Activated CD4-positive, alpha-beta T cell treated with anti-CD3 and anti-CD28 coated beads, Interleukin-2, amount 10 ng/mL, durations not matched to agents 7 days and 5 days (primary cell): ENCODE results near the gene ANKMY1. TPM values are rescaled to one million over a fixed set of nuclear protein-coding genes. Genes with fewer than 3 reads are reported as not detected.
"Not testable (repeated sequence)": the region's sequence is repeated elsewhere in the genome, so short reads cannot be mapped to it uniquely, and the experiment has no call there.

Experiments
- CTCF ChIA-PET: fragments of 350-600 bp; sonication (Branson Sonifier 250); formaldehyde crosslinking; loops from one replicate; lab custom pipeline; 2021; ENCODE audit warnings: antibody characterized with exemption; lab: Charles Lee
- POLR2A ChIA-PET: fragments of 350-600 bp; sonication (Branson Sonifier 250); formaldehyde crosslinking; loops from one replicate; lab custom pipeline; 2021; ENCODE audit warnings: antibody characterized with exemption; lab: Charles Lee
- DNase-seq: peaks from one replicate; pipeline ENCODE4 v3.0.0-alpha.2; 2020
- H3K27ac Mint-ChIP-seq: one replicate; pipeline ENCODE4 v1.8.0; 2021; ENCODE audit warnings: mild to moderate bottlenecking, moderate library complexity, mixed read lengths
- H3K27me3 Mint-ChIP-seq: one replicate; pipeline ENCODE4 v1.8.0; 2021; ENCODE audit warnings: mixed read lengths
- H3K36me3 Mint-ChIP-seq: one replicate; pipeline ENCODE4 v1.8.0; 2021; ENCODE audit warnings: low read depth, mixed read lengths
- H3K4me1 Mint-ChIP-seq: one replicate; pipeline ENCODE4 v1.8.0; 2021; ENCODE audit warnings: mixed read lengths
- H3K4me3 Mint-ChIP-seq: one replicate; pipeline ENCODE4 v1.8.0; 2021; ENCODE audit warnings: mild to moderate bottlenecking, moderate library complexity, mixed read lengths
- H3K9me3 Mint-ChIP-seq: one replicate; pipeline ENCODE4 v1.8.0; 2021; ENCODE audit warnings: mixed read lengths
- total RNA-seq, 2 experiments: library from RNA; stranded (reverse); gene quantifications; one replicate each; pipeline ENCODE4 v1.2.3, GENCODE V29; 2021

The ANKMY1 gene
- total RNA-seq, 2 experiments from 2014 or later: 38.5 to 39.5 TPM

DNA sequence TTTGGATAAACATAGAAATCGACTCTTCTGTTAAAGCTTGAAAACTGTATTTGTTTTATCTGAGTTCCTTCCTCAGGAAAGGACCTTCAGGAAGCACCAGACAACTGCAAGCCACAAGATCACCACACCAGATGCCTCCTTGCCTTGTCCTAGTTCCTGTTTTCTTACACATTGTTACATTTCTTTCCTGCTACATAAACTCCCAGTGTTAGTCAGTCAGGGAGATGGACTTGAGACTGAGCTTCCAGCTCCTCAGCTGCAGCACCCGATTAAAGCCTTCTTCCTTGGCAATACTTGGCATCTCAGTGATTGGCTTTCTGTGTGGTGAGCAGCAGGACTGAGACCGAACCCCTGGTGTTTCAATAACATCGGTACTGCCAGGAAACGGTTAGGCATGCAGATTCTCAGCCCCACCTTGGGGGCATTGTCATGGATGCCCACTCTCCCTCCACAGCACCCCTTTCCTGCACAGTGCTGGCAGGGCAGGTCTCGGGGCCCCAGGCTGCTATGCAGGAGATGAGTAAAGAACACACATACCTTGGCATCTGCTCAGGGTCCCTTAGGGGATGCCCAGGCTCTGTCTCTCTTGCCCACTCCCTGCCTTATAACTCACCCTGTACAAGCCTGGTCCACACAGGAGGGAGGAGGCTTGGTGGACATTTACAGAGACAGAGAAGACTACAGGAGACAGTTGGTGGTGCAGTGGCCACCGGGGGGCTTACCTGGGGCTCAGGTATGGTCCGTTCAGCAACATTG lies 32.6 kb downstream of the ANKMY1 start:
- ChIA-PET CTCF (no interaction called here), POLR2A (no interaction called here)
- Mint-ChIP-seq H3K27ac (no peak overlapping the region), H3K4me1 (peaks cover 3% of the 10 kb centered on the region), H3K27me3 (peaks cover 4% of the 10 kb centered on the region), H3K36me3 (peaks cover 78% of the 10 kb centered on the region), H3K9me3 (peaks cover 46% of the 10 kb centered on the region), H3K4me3 (no peak overlapping the region)
- DNase-seq: no peak

DNA sequence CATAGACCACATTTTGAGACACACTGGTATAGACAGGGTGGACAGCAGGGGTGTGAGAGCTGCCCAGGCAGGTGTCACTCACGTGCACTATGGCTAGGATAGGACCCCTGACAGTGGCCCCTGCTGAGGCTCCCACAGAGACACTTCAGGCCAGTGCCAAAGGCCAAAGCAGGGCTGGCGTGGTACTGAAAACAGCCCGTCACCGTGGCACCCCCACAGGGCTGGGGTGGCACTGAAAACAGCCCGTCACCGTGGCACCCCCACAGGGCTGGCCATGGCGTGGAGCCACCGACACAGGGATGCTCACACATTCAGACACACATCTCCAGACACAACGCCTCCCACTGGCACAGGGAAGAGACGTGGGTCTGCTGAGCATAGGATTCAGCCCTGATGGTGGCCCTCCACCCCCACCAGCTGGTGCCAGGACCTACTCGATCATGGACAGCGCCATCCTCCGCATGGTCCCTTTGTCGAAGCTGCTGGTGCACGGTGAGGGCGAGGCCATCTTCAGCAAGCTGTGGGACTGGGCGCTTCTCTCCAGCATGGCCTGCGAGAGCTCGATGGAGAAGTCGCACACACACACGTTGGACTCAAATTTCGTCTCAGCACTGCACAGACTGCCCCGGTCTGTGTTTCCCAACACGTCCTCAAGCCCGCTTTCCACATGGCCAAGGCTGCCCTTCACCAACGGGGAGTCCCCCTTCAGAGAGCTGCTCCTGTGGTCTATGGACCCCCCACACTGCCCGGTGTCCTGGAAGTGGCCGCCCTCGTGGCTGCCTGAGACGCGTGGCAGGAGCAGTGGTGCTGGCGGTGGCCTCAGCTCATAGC lies 34.1 kb downstream of the ANKMY1 start:
- Mint-ChIP-seq H3K9me3 (peaks cover 38% of the 10 kb centered on the region), H3K27me3 (peaks cover 4% of the 10 kb centered on the region), H3K27ac (no peak overlapping the region), H3K4me3 (no peak overlapping the region), H3K4me1 (peaks cover 3% of the 10 kb centered on the region), H3K36me3 (peaks cover 66% of the 10 kb centered on the region)
- DNase-seq: no peak
- CTCF ChIA-PET: interaction anchor here (0.9 kb wide), 1 partner anchor 9 kb away, joined by 5 read pairs; no protein-coding TSS in a partner anchor
- POLR2A ChIA-PET: no interaction called here

- no peak for DNase-seq
Observed at GRCh38 chr2:240522406-240522805, 35.4 kb downstream of the ANKMY1 start.

DNA sequence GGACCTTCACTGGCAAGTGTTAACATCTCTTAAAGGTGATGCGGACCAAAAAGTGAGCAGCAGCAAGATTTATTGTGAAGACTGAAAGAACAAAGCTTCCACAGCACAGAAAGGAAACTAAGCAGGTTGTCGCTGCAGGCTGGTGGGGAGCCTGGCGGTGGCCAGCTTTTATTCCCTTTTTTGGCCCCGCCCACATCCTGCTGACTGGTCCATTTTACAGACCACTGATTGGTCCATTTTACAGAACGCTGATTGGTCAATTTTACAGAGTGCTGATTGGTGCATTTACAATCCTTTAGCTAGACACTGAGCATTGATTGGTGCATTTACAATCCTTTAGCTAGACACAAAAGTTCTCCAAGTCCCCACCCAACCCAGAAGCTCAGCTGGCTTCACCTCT lies 35.9 kb downstream of the ANKMY1 start:
- DNase-seq, H3K4me3 Mint-ChIP-seq, H3K27me3 Mint-ChIP-seq, POLR2A ChIA-PET, H3K4me1 Mint-ChIP-seq, H3K27ac Mint-ChIP-seq: not testable (repeated sequence)
- CTCF ChIA-PET: interaction anchor here (0.8 kb wide), 1 partner anchor 44 kb away, joined by 3 read pairs; no protein-coding TSS in a partner anchor
- H3K9me3 Mint-ChIP-seq: peaks cover 30% of the 10 kb centered on the region
- H3K36me3 Mint-ChIP-seq: peaks cover 50% of the 10 kb centered on the region

More at GRCh38 chr2:240522406-240522805, 35.4 kb downstream of the ANKMY1 start:
- Mint-ChIP-seq H3K4me3 (no peak overlapping the region), H3K9me3 (peaks cover 34% of the 10 kb centered on the region), H3K27ac (no peak overlapping the region), H3K4me1 (peaks cover 3% of the 10 kb centered on the region), H3K27me3 (peaks cover 4% of the 10 kb centered on the region), H3K36me3 (peaks cover 55% of the 10 kb centered on the region)
- ChIA-PET CTCF (no interaction called here), POLR2A (no interaction called here)

DNA sequence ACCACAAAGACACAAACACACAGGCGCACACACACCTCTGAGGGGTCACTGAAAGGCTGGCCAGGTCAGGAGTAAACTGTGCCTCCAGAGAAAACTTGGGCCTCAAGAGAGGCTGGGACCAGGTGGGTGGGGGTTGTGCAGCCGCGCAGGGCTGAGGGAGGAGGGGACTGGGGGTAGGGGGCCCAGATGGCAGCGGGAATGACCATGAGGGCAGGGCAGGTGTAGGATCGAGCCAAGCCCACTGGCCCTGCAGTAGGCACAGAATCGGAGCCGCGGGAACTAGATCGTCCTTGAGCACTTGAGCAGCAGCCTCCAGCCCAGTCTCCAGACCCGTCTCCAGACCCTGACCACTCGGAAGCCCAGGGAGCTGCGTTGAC lies 36.8 kb downstream of the ANKMY1 start:
- ChIA-PET CTCF (no interaction called here), POLR2A (no interaction called here)
- Mint-ChIP-seq H3K27me3 (peaks cover 4% of the 10 kb centered on the region), H3K9me3 (peaks cover 25% of the 10 kb centered on the region), H3K36me3 (peaks cover 42% of the 10 kb centered on the region), H3K27ac (no peak overlapping the region), H3K4me3 (no peak overlapping the region), H3K4me1 (peaks cover 3% of the 10 kb centered on the region)
- DNase-seq: no peak

DNA sequence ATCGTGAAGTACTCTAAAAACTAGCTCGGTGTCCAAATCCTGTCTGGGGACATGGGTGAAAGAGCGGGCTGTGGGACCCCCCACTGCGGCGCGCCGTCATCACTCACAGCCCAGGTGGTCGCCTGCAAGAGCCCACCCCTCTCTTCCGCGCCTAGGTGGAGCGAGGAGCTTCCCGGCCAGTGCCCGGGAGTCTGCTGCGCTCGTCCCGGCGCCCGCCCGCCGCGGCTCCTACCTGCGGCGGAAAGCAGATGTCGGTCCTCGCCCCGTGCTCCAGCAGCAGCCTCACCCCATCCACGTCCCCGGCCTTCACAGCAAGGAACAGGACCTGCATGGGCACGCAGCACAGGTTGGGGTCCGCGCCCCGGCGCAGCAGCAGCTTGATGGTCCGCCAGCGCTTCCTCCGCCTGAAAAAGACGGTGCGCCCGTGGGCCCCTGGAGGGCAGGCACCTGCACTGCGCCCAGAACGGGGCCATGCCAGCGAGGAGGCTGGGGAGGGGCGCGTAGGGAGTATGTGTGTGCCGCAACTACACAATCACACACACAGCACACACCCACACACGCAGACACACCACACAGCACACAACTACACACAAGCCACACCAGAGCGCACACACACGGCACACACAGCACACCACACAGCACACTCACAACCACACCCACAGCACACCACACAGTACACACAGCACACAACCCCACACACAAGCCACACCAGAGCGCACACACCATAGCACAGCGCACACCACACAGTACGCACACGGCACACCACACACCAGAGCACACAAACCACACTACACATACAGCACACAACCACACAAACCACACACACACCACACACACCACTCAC lies 37.4 kb downstream of the ANKMY1 start:
- peaks cover 37% of the 10 kb centered on the region for H3K36me3 Mint-ChIP-seq
- peaks cover 3% of the 10 kb centered on the region for H3K4me1 Mint-ChIP-seq
- DNase-seq: no peak
- CTCF ChIA-PET: interaction anchor here (2.2 kb wide), 1 partner anchor 22 kb away, joined by 5 read pairs; no protein-coding TSS in a partner anchor
- H3K27ac Mint-ChIP-seq: no peak overlapping the region
- H3K27me3 Mint-ChIP-seq: peaks cover 4% of the 10 kb centered on the region
- POLR2A ChIA-PET: interaction anchor here (0.6 kb wide), 1 partner anchor 40 kb away, joined by 3 read pairs; no protein-coding TSS in a partner anchor
- H3K9me3 Mint-ChIP-seq: peaks cover 22% of the 10 kb centered on the region
- no peak overlapping the region for H3K4me3 Mint-ChIP-seq

GRCh38 chr2:240519396-240520129 lies 38.2 kb downstream of the ANKMY1 start:
- Mint-ChIP-seq H3K4me3 (no peak overlapping the region), H3K36me3 (peaks cover 29% of the 10 kb centered on the region), H3K27me3 (peaks cover 4% of the 10 kb centered on the region), H3K4me1 (peaks cover 3% of the 10 kb centered on the region), H3K27ac (no peak overlapping the region), H3K9me3 (peaks cover 14% of the 10 kb centered on the region)
- ChIA-PET POLR2A (interaction anchor here (0.6 kb wide), 1 partner anchor 41 kb away, joined by 3 read pairs; no protein-coding TSS in a partner anchor), CTCF (interaction anchor here (0.6 to 2.2 kb wide), 2 partner anchors 23 to 455 kb away, joined by 3 to 5 read pairs; no protein-coding TSS in a partner anchor)
- no peak for DNase-seq

DNA sequence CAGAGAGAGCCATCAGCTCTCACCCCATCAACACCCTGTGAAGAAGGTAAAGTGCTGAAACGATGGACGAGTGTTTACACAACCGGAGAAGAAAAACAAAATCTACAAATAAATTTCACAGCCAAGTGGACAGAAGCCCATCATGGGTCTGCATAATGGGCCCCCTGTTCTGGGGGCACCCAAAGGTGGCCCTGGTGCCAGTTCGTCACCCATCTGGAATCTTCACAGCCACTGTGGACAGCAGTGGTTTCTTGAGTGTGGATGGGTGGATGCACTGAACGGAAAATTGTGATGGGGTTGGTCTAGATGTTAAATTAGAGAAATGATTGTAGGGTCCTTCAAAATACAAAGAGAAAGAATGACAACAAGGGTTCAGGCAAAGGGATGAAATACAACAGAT lies 38.8 kb downstream of the ANKMY1 start:
- CTCF ChIA-PET: interaction anchor here (2.2 kb wide), 1 partner anchor 23 kb away, joined by 5 read pairs; no protein-coding TSS in a partner anchor
- Mint-ChIP-seq H3K4me1 (peaks cover 6% of the 10 kb centered on the region), H3K9me3 (peaks cover 9% of the 10 kb centered on the region), H3K27ac (no peak overlapping the region), H3K27me3 (peaks cover 4% of the 10 kb centered on the region), H3K4me3 (no peak overlapping the region), H3K36me3 (peaks cover 23% of the 10 kb centered on the region)
- DNase-seq: no peak
- POLR2A ChIA-PET: no interaction called here

DNA sequence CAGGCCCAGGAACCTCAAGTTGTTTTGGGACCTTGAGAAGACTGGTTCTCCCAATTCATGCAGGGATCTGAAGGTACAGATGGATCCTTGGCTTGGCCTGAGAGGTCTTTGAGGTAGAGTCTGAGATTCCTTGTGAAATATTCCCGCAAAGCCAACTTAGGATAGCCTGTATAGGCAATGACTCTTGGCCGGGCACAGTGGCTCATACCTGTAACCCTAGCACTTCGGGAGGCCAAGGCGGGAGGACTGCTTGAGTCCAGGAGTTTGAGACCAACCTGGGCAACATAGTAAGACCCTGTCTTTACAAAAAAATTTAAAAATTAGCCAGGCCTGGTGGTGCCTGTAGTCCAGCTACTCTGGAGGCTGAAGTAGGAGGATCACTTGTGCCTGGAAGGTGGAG lies 40.4 kb downstream of the ANKMY1 start:
- Mint-ChIP-seq H3K9me3 (peaks cover 3% of the 10 kb centered on the region), H3K4me3 (no peak overlapping the region), H3K36me3 (peaks cover 8% of the 10 kb centered on the region), H3K27me3 (peaks cover 4% of the 10 kb centered on the region), H3K27ac (no peak overlapping the region), H3K4me1 (peaks cover 10% of the 10 kb centered on the region)
- DNase-seq: no peak
- ChIA-PET POLR2A (no interaction called here), CTCF (interaction anchor here (1.4 kb wide), 1 partner anchor 11 kb away, joined by 3 read pairs; no protein-coding TSS in a partner anchor)

DNA sequence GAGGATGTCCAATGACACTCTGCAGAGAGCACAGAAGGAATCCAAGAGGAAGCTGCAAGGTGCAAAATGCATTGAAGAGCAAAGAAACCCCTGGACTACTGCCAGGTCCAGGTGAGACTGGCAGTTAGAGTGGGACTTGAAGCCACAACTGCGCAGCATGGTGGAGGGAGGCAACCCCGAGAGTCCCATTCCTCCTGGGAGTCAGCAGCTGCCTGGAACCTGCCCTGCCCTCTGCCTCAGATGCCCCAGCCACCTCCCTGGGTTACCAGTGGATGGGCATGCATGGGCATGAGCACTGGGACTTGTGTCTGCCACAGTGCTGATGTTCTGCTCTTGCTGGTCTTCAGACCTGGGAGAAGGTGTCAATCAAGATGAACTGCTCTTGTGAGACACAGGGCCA lies 43.2 kb downstream of the ANKMY1 start:
- Mint-ChIP-seq H3K36me3 (peaks cover 2% of the 10 kb centered on the region), H3K9me3 (no peaks in the 10 kb centered on the region), H3K27ac (no peak overlapping the region), H3K4me1 (peaks cover 7% of the 10 kb centered on the region), H3K4me3 (no peak overlapping the region), H3K27me3 (no peaks in the 10 kb centered on the region)
- no peak for DNase-seq
- CTCF ChIA-PET: interaction anchor here (0.7 to 2.0 kb wide), 8 partner anchors 9 to 326 kb away, joined by 3 to 14 read pairs (median 5); partner anchors contain the start of gene CAPN10
- POLR2A ChIA-PET: no interaction called here

- POLR2A ChIA-PET: no interaction called here
- Mint-ChIP-seq H3K4me3 (no peak overlapping the region), H3K27ac (peak overlapping the region; percentile 10), H3K9me3 (no peaks in the 10 kb centered on the region), H3K36me3 (no peaks in the 10 kb centered on the region), H3K27me3 (no peaks in the 10 kb centered on the region), H3K4me1 (peaks cover 7% of the 10 kb centered on the region)
- DNase-seq: peak; percentile 85
- CTCF ChIA-PET: interaction anchor here (0.6 to 2.0 kb wide), 11 partner anchors 10 to 327 kb away, joined by 3 to 14 read pairs (median 5); partner anchors contain the start of gene CAPN10
Observed at GRCh38 chr2:240513549-240514287, 44.1 kb downstream of the ANKMY1 start.
